Mesenchymal stem cell (in vitro differentiated cells and primary cell): ENCODE data around the gene DNMT1.

Experiments
- DNase-seq: peaks from one replicate; pipeline ENCODE4 v3.0.0-alpha.2; 2013
- H2AFZ ChIP-seq: one replicate; pipeline ENCODE4 v1.6.1; 2013; ENCODE audit warnings: low read depth, mild to moderate bottlenecking, control low read depth, inconsistent platforms, low read length, moderate library complexity
- H2AK5ac ChIP-seq: 2 replicates; pipeline ENCODE4 v1.6.1; 2013; ENCODE audit warnings: low read length, moderate library complexity, mild to moderate bottlenecking, inconsistent platforms; ENCODE audit not compliant: severe bottlenecking
- H2BK120ac ChIP-seq: one replicate; pipeline ENCODE4 v1.6.1; 2013; ENCODE audit warnings: low read depth, mild to moderate bottlenecking, inconsistent platforms, low read length, moderate library complexity
- H2BK12ac ChIP-seq, 2 experiments: one replicate each; pipeline ENCODE4 v1.6.1; 2013; ENCODE audit warnings: inconsistent platforms in 2 of 2, low read length in 2 of 2, mild to moderate bottlenecking in 2 of 2, moderate library complexity in 2 of 2, control low read depth in 1 of 2
- H2BK15ac ChIP-seq: one replicate; pipeline ENCODE4 v1.6.1; 2013; ENCODE audit warnings: mild to moderate bottlenecking, low read depth, inconsistent platforms; ENCODE audit not compliant: poor library complexity, severe bottlenecking
- H2BK5ac ChIP-seq: 2 replicates; pipeline ENCODE4 v1.6.1; 2013; ENCODE audit warnings: low read depth, mild to moderate bottlenecking, low read length, control low read depth, inconsistent platforms; ENCODE audit not compliant: poor library complexity, severe bottlenecking
- H3K14ac ChIP-seq, 2 experiments: one replicate each; pipeline ENCODE4 v1.6.1; 2013; ENCODE audit warnings: inconsistent platforms in 2 of 2, low read length in 2 of 2, control low read depth in 1 of 2, mild to moderate bottlenecking in 1 of 2, moderate library complexity in 1 of 2
- H3K18ac ChIP-seq, 2 experiments: one replicate each; pipeline ENCODE4 v1.6.1; 2013; ENCODE audit warnings: inconsistent platforms in 2 of 2, low read length in 2 of 2, control low read depth in 1 of 2, low read depth in 1 of 2, mild to moderate bottlenecking in 1 of 2
- H3K23ac ChIP-seq, 2 experiments: one replicate each; pipeline ENCODE4 v1.6.1; 2013; ENCODE audit warnings: inconsistent platforms in 2 of 2, low read length in 2 of 2, mild to moderate bottlenecking in 2 of 2, moderate library complexity in 2 of 2, control low read depth in 1 of 2
- H3K27ac ChIP-seq: 2 replicates; pipeline ENCODE4 v1.5.1; 2013; ENCODE audit warnings: mild to moderate bottlenecking, moderate library complexity, low read length, control low read depth, inconsistent platforms; ENCODE audit not compliant: poor library complexity, severe bottlenecking
- H3K27me3 ChIP-seq, 2 experiments: 2 replicates each; pipeline versions ENCODE4 v1.6.1 to v1.7.0; 2013; ENCODE audit warnings: low read length in 2 of 2, mild to moderate bottlenecking in 2 of 2, moderate library complexity in 2 of 2, control low read depth in 1 of 2, inconsistent platforms in 1 of 2; ENCODE audit not compliant: control insufficient read depth in 1 of 2, insufficient read depth in 1 of 2
- H3K36me3 ChIP-seq, 2 experiments: 2 replicates each; pipeline versions ENCODE4 v1.6.1 to v1.7.0; 2013; ENCODE audit warnings: low read length in 2 of 2, control low read depth in 1 of 2, inconsistent platforms in 1 of 2, low read depth in 1 of 2, mild to moderate bottlenecking in 1 of 2; ENCODE audit not compliant: insufficient read depth in 2 of 2, control insufficient read depth in 1 of 2
- H3K4ac ChIP-seq, 2 experiments: one replicate each; pipeline ENCODE4 v1.6.1; 2013; ENCODE audit warnings: inconsistent platforms in 2 of 2, low read length in 2 of 2, mild to moderate bottlenecking in 2 of 2, moderate library complexity in 2 of 2, control low read depth in 1 of 2, low read depth in 1 of 2
- H3K4me1 ChIP-seq: 2 replicates; pipeline ENCODE4 v1.6.1; 2013; ENCODE audit warnings: low read depth, low read length, control low read depth; ENCODE audit not compliant: control insufficient read depth, insufficient read depth
- H3K4me2 ChIP-seq: 2 replicates; pipeline ENCODE4 v1.6.1; 2013; ENCODE audit warnings: low read length, mild to moderate bottlenecking, inconsistent platforms; ENCODE audit not compliant: poor library complexity, severe bottlenecking
- H3K4me3 ChIP-seq, 2 experiments: 2 replicates each; pipeline versions ENCODE4 v1.5.1 to v1.7.0; 2013; ENCODE audit warnings: low read length in 2 of 2, mild to moderate bottlenecking in 2 of 2, control low read depth in 1 of 2, low read depth in 1 of 2; ENCODE audit not compliant: insufficient read depth in 1 of 2
- H3K79me1 ChIP-seq: replicated peaks from 2 replicates; pipeline ENCODE4 v1.6.1; 2013; ENCODE audit warnings: mild to moderate bottlenecking, control low read depth, low read length, inconsistent platforms; ENCODE audit not compliant: poor library complexity, severe bottlenecking
- H3K9ac ChIP-seq: 2 replicates; pipeline ENCODE4 v1.7.0; 2013; ENCODE audit warnings: mild to moderate bottlenecking, low read length, moderate library complexity
- H3K9me3 ChIP-seq: 2 replicates; pipeline ENCODE4 v1.7.0; 2013; ENCODE audit warnings: mild to moderate bottlenecking, low read length; ENCODE audit not compliant: control insufficient read depth
- H4K8ac ChIP-seq: one replicate; pipeline ENCODE4 v1.6.1; 2013; ENCODE audit warnings: inconsistent platforms, mild to moderate bottlenecking, low read length, moderate library complexity
- H4K91ac ChIP-seq: one replicate; pipeline ENCODE4 v1.6.1; 2013; ENCODE audit warnings: mild to moderate bottlenecking, low read length, inconsistent platforms
- WGBS: methylation state at CpG from one replicate; pipeline ENCODE4 v1.1.7; 2013; ENCODE audit warnings: mixed read lengths; 5-methylcytosine and 5-hydroxymethylcytosine counted together

Gene DNMT1

DNA sequence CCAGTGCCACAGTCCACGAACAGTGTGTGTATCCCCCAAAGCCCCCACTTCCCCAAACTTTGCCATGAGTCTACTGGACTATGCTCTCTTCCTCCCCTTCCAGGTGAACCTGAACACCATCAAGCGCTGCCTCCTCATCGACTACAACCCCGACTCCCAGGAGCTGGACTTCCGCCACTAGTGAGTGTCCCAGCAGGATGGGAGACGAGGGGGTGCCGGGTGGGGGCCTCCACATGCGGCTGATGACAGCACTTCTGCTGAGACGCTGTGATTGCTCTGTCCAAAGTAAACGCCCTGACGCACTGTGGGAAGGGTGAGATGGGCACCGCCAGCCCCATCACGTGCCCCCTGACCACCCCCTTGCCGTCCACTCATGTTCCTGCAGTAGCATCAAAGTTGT, 85.2 kb downstream of the DNMT1 start:
- no peak overlapping the region for H3K27ac ChIP-seq
- peaks cover 24% of the 10 kb centered on the region for H3K4me1 ChIP-seq
- H2BK120ac ChIP-seq, result no peak overlapping the region
- H4K8ac ChIP-seq, result no peak overlapping the region
- peaks cover 37% of the 10 kb centered on the region for H3K79me1 ChIP-seq
- no peak overlapping the region for H3K18ac ChIP-seq
- no peak overlapping the region for H2AK5ac ChIP-seq
- no peak overlapping the region for H3K4me2 ChIP-seq
- H3K9ac ChIP-seq, result no peak overlapping the region
- H3K36me3 ChIP-seq, result peaks cover 51 to 67% of the 10 kb centered on the region in 2 experiments
- no peak overlapping the region for H2BK5ac ChIP-seq
- H2AFZ ChIP-seq, result no peak overlapping the region
- no peak overlapping the region for H2BK15ac ChIP-seq
- 98% methylated on average over 14 of the region's 14 CpGs for WGBS
- H3K23ac ChIP-seq, result no peak overlapping the region
- no peak overlapping the region for H3K4me3 ChIP-seq
- no peak overlapping the region for H3K4ac ChIP-seq
- no peaks in the 10 kb centered on the region for H3K27me3 ChIP-seq
- H4K91ac ChIP-seq, result peak overlapping the region; percentile 2
- H3K9me3 ChIP-seq, result no peaks in the 10 kb centered on the region
- DNase-seq, result no peak
- no peak overlapping the region for H2BK12ac ChIP-seq
- H3K14ac ChIP-seq, result no peak overlapping the region

GRCh38 chr19:10107817-10108367, 86.9 kb downstream of the DNMT1 start:
- no peak overlapping the region for H2BK12ac ChIP-seq
- no peak overlapping the region for H3K14ac ChIP-seq
- H3K4me1 ChIP-seq, result peaks cover 19% of the 10 kb centered on the region
- no peaks in the 10 kb centered on the region for H3K27me3 ChIP-seq
- H4K91ac ChIP-seq, result peak overlapping the region; percentile 67
- peaks cover 34% of the 10 kb centered on the region for H3K79me1 ChIP-seq
- H2BK120ac ChIP-seq, result no peak overlapping the region
- no peak overlapping the region for H3K4me2 ChIP-seq
- H3K9ac ChIP-seq, result peak overlapping the region; percentile 92
- H3K4me3 ChIP-seq, result peak overlapping the region in 1 of 2 experiments; percentile 12
- no peaks in the 10 kb centered on the region for H3K9me3 ChIP-seq
- no peak overlapping the region for H3K27ac ChIP-seq
- no peak overlapping the region for H2AK5ac ChIP-seq
- no peak overlapping the region for H2BK5ac ChIP-seq
- peaks cover 46 to 54% of the 10 kb centered on the region in 2 experiments for H3K36me3 ChIP-seq
- H3K23ac ChIP-seq, result no peak overlapping the region
- H4K8ac ChIP-seq, result peak overlapping the region; percentile 73
- WGBS, result 96% methylated on average over 8 of the region's 14 CpGs
- H2BK15ac ChIP-seq, result no peak overlapping the region
- no peak for DNase-seq
- no peak overlapping the region for H2AFZ ChIP-seq
- H3K18ac ChIP-seq, result no peak overlapping the region
- no peak overlapping the region for H3K4ac ChIP-seq

- no peak overlapping the region for H3K27ac ChIP-seq
- peaks cover 34% of the 10 kb centered on the region for H3K79me1 ChIP-seq
- H3K9me3 ChIP-seq, result no peaks in the 10 kb centered on the region
- H3K36me3 ChIP-seq, result peaks cover 46 to 48% of the 10 kb centered on the region in 2 experiments
- no peak overlapping the region for H3K4ac ChIP-seq
- no peak overlapping the region for H2BK5ac ChIP-seq
- H2AFZ ChIP-seq, result no peak overlapping the region
- H3K4me2 ChIP-seq, result peak overlapping the region; percentile 75
- H2BK12ac ChIP-seq, result no peak overlapping the region
- no peak for DNase-seq
- peaks cover 16% of the 10 kb centered on the region for H3K4me1 ChIP-seq
- H3K23ac ChIP-seq, result no peak overlapping the region
- peak overlapping the region; percentile 92 for H3K9ac ChIP-seq
- H3K14ac ChIP-seq, result no peak overlapping the region
- H4K91ac ChIP-seq, result no peak overlapping the region
- H3K18ac ChIP-seq, result no peak overlapping the region
- peaks cover 0 to 4% of the 10 kb centered on the region in 2 experiments for H3K27me3 ChIP-seq
- H3K4me3 ChIP-seq, result peak overlapping the region in 1 of 2 experiments; percentile 94
- WGBS, result 86% methylated on average over 10 of the region's 10 CpGs
- H2BK15ac ChIP-seq, result no peak overlapping the region
- no peak overlapping the region for H4K8ac ChIP-seq
- H2AK5ac ChIP-seq, result peak overlapping the region; percentile 2
- H2BK120ac ChIP-seq, result no peak overlapping the region
These were observed 87.5 kb downstream of the DNMT1 start for GRCh38 chr19:10107254-10107653.

DNA sequence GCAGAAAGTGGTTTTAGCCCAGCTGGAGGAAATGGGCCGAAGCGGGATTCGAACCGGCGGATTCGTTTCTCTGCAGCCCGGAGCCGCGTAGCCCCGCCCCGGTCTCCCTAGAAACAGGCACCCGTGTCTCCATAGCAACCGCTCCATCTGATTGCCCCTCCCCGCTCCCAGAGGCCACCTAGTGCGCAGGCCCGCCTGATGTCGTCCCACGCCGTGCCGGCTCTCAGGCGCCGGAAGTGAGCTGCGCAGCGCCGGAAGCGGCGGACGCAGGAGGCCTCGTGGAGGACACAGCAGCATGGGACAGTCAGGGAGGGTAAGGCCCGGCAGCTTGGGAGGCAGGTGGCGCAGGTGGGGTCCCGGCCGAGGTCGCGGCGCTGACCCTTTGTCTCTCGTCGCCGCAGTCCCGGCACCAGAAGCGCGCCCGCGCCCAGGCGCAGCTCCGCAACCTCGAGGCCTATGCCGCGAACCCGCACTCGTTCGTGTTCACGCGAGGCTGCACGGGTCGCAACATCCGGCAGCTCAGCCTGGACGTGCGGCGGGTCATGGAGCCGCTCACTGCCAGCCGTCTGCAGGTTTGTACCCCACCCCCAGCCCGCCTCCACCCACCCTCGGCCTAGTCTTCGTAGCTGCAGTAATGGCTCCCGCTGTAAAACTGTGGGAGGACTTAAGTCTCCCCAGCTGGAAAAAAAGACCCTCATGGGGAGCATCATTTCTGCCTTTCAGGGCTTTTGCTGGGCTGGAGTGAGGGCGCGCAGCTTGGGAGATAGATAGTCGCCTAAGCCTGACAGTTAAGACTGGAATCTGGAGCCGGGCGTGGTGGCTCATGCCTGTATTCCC, 88.4 kb downstream of the DNMT1 start, which contains the start of gene PPAN:
Gene PPAN (plus strand): TSS at position 263 of the 837 bp plus-strand sequence. CDS start 33 bp downstream, at position 296.
- no peaks in the 10 kb centered on the region for H3K9me3 ChIP-seq
- peak within 1 kb of the TSS; percentile 80 to 90 for H3K18ac ChIP-seq
- H3K4me2 ChIP-seq, result peak within 1 kb of the TSS; percentile 75
- H3K36me3 ChIP-seq, result peaks cover 39 to 42% of the 10 kb centered on the region in 2 experiments
- H2BK15ac ChIP-seq, result no peak within 1 kb of the TSS
- peak within 1 kb of the TSS; percentile 2 for H4K91ac ChIP-seq
- peak within 1 kb of the TSS in 1 of 2 experiments; percentile 91 for H3K14ac ChIP-seq
- peak; percentile 98 for DNase-seq
- H2AK5ac ChIP-seq, result peak within 1 kb of the TSS; percentile 2
- peak within 1 kb of the TSS; percentile 78 to 94 for H3K4me3 ChIP-seq
- under 1% methylated on average over 68 of the region's 71 CpGs for WGBS
- peak within 1 kb of the TSS; percentile 62 to 91 for H3K4ac ChIP-seq
- peak within 1 kb of the TSS; percentile 87 for H4K8ac ChIP-seq
- H3K9ac ChIP-seq, result peak within 1 kb of the TSS; percentile 92
- H2AFZ ChIP-seq, result no peak within 1 kb of the TSS
- no peak within 1 kb of the TSS for H2BK5ac ChIP-seq
- H3K27me3 ChIP-seq, result peaks cover 0 to 4% of the 10 kb centered on the region in 2 experiments
- H3K79me1 ChIP-seq, result peaks cover 32% of the 10 kb centered on the region
- peak within 1 kb of the TSS in 1 of 2 experiments; percentile 49 for H2BK12ac ChIP-seq
- H2BK120ac ChIP-seq, result no peak within 1 kb of the TSS
- no peak within 1 kb of the TSS for H3K27ac ChIP-seq
- H3K4me1 ChIP-seq, result peaks cover 15% of the 10 kb centered on the region
- H3K23ac ChIP-seq, result peak within 1 kb of the TSS in 1 of 2 experiments; percentile 54
